HepG2 (cell line): ENCODE data around the gene TBC1D24. TPM values are rescaled to one million over a fixed set of nuclear protein-coding genes. Genes with fewer than 3 reads are reported as not detected.

Source experiments
- E2F2 ChIP-seq: sonication (generic); formaldehyde crosslinking; IDR thresholded peaks from 2 replicates; pipeline ENCODE4 v1.4.0; 2020; ENCODE audit warnings: missing genetic modification reagents, borderline replicate concordance
- GATA4 ChIP-seq: sonication (generic); IDR thresholded peaks from 2 replicates; pipeline ENCODE4 v1.6.1; 2016; ENCODE audit warnings: antibody characterized with exemption, low read depth, borderline replicate concordance
- HNF1B ChIP-seq: sonication (generic); formaldehyde crosslinking; IDR thresholded peaks from 2 replicates; pipeline ENCODE4 v1.5.1; 2020; ENCODE audit warnings: mild to moderate bottlenecking, moderate library complexity, missing genetic modification reagents
- IKZF4 ChIP-seq: sonication (generic); formaldehyde crosslinking; IDR thresholded peaks from 2 replicates; pipeline ENCODE4 v1.5.1; 2020; ENCODE audit warnings: borderline replicate concordance, mild to moderate bottlenecking, low read depth, missing genetic modification reagents; ENCODE audit errors: not compliant biosample characterization
- REPIN1 ChIP-seq: sonication (generic); formaldehyde crosslinking; IDR thresholded peaks from 2 replicates; pipeline ENCODE4 v1.8.0; 2022; ENCODE audit warnings: missing genetic modification reagents, low read depth, mild to moderate bottlenecking, borderline replicate concordance
- RFX3 ChIP-seq: IDR thresholded peaks from 2 replicates; pipeline ENCODE4 v1.6.1; 2016; ENCODE audit warnings: missing biosample characterization, missing genetic modification reagents
- TCF12 ChIP-seq, 2 experiments: fragments of 450-650 bp in 1 of 2; sonication (generic) in 1 of 2; formaldehyde crosslinking in 1 of 2; IDR thresholded peaks; 2 replicates each; pipeline versions ENCODE4 v1.6.1 to v1.8.0; 2017 to 2022; ENCODE audit warnings: antibody characterized with exemption in 1 of 2, mild to moderate bottlenecking in 1 of 2, missing genetic modification reagents in 1 of 2, moderate library complexity in 1 of 2
- YEATS2 ChIP-seq: sonication (generic); formaldehyde crosslinking; IDR thresholded peaks from 2 replicates; pipeline ENCODE4 v1.4.0; 2020; ENCODE audit warnings: missing genetic modification reagents, borderline replicate concordance
- ZBTB20 ChIP-seq: sonication (generic); formaldehyde crosslinking; IDR thresholded peaks from 2 replicates; pipeline ENCODE4 v1.8.1; 2023; ENCODE audit warnings: missing genetic modification reagents, low read depth, mild to moderate bottlenecking, borderline replicate concordance
- ZNF441 ChIP-seq: sonication (generic); formaldehyde crosslinking; IDR thresholded peaks from 2 replicates; pipeline ENCODE4 v1.7.0; 2021; ENCODE audit warnings: missing genetic modification reagents, borderline replicate concordance
- ZNF569 ChIP-seq: sonication (generic); formaldehyde crosslinking; IDR thresholded peaks from 2 replicates; pipeline ENCODE4 v1.5.0; 2020; ENCODE audit warnings: mild to moderate bottlenecking, missing genetic modification reagents, moderate library complexity, borderline replicate concordance
- ZNF607 ChIP-seq: sonication (generic); formaldehyde crosslinking; IDR thresholded peaks from 2 replicates; pipeline ENCODE4 v1.5.1; 2020; ENCODE audit warnings: missing genetic modification reagents, mild to moderate bottlenecking, borderline replicate concordance
- ZNF672 ChIP-seq: sonication (generic); formaldehyde crosslinking; IDR thresholded peaks from 2 replicates; pipeline ENCODE4 v1.8.1; 2022; ENCODE audit warnings: missing genetic modification reagents
- ZNF782 ChIP-seq: sonication (generic); formaldehyde crosslinking; IDR thresholded peaks from 2 replicates; pipeline ENCODE4 v1.4.0; 2020; ENCODE audit warnings: missing genetic modification reagents, mild to moderate bottlenecking, borderline replicate concordance
- polyA plus RNA-seq, 8 experiments: library from polyadenylated mRNA; depleted of rRNA in 3 of 8; stranded (reverse) in 7 of 8; unstranded in 1 of 8; fragments of >200 nt; fragmentation: Illumina TruSeq in 4 of 8; extraction: Trizol in 4 of 8; gene quantifications; 2 replicates each; pipeline versions ENCODE4 v1.2.1 to v1.2.3, GENCODE V29; 2011 to 2016; ENCODE audit warnings: low read depth in 4 of 8, missing spikeins in 1 of 8, mixed read lengths in 1 of 8; ENCODE audit not compliant: insufficient read depth in 1 of 8
- total RNA-seq, 5 experiments: library from RNA; depleted of rRNA; stranded (reverse); fragments of >200 nt; fragmentation: Illumina TruSeq; extraction: Trizol; gene quantifications; 2 replicates each; pipeline ENCODE4 v1.2.3, GENCODE V29; 2016; ENCODE audit warnings: low read depth in 1 of 5
- TF ChIP-seq, protein P1 (sequence below): sonication (generic); formaldehyde crosslinking; IDR thresholded peaks from 2 replicates; pipeline ENCODE4 v1.5.0; 2020; ENCODE audit warnings: missing genetic modification reagents
- TF ChIP-seq, protein P2 (sequence below): conservative IDR thresholded peaks from 2 replicates; pipeline ENCODE4 v1.6.1; 2018; ENCODE audit warnings: missing genetic modification reagents
- TF ChIP-seq, protein P3 (sequence below): sonication (generic); formaldehyde crosslinking; IDR thresholded peaks from 2 replicates; pipeline ENCODE4 v1.9.0; 2021; ENCODE audit warnings: missing genetic modification reagents, mild to moderate bottlenecking, borderline replicate concordance

Gene TBC1D24
- total and polyA plus RNA-seq, 2 of the 13 experiments (the other 11 are each of a cell fraction or from before 2014, with no cell fraction given): 7.7 to 13.7 TPM

DNA sequence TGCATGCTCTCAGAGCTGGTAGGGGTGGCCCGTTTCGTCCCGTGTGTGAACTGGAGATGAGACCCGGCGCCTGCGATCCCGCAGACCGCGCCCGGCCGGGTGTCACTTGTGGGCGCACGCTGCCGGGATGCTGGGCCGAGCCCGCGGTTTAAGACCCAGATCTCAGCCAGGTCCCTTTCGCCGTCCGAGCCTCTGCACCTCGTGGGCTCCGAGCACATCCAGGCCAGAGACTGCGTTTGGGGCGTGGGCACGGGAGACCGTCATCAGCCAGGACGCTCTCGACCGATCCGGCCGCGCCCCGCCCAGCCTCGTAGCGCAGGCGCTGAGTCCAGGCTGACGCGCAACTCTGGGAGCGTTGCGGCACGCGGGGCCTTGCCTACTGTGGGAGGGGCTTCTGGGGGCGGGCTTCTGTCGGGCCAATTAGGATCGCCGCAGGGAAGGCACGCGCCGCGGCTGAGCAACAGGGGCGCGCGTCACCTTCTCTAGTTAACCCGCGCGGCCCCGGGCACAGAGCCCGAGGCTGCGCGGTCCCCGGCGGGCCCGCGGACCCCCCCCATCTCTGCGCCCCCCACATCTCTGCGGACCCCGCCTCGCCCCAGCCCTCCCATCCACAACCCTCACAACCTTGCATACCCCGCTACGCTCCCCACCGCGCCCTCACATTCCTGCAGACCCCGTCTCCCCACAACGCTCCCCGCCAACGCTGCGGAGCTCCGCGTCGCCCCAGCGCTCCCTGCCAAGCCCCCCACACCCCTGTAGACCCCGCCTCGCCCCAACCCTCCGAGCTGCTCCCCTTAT, 57.0 kb downstream of the TBC1D24 start (continued):
- TF ChIP-seq E2F2 (CRISPR knock-in tag) (no peak), HNF1B (CRISPR knock-in tag) (peak; percentile 69), RFX3 (CRISPR knock-in tag) (no peak), ZNF672 (CRISPR knock-in tag) (0 out of 2 replicates have a peak, but pooled peaks have one; percentile 21), IKZF4 (peak; percentile 94), REPIN1 (CRISPR knock-in tag) (0 out of 2 replicates have a peak, but pooled peaks have one; percentile 34), ZNF441 (CRISPR knock-in tag) (peak; percentile 47; the same call in 1 of the 2 replicates), ZNF782 (peak; percentile 55; the same call in 1 of the 2 replicates), YEATS2 (CRISPR knock-in tag) (peak; percentile 75; the same call in 1 of the 2 replicates), ZNF607 (peak; percentile 82; the same call in 1 of the 2 replicates), ZNF569 (no peak), ZBTB20 (CRISPR knock-in tag) (no peak; the same call in 1 of the 2 replicates), GATA4 (0 out of 2 replicates have a peak, but pooled peaks have one; percentile 54), TCF12 (IDR thresholded peaks at IDR 0.05) (no peak), TCF12 (CRISPR knock-in tag; IDR thresholded peaks at IDR 0.05) (peak; percentile 61; the same call in 1 of the 2 replicates)
- TF ChIP-seq, protein P1, sequence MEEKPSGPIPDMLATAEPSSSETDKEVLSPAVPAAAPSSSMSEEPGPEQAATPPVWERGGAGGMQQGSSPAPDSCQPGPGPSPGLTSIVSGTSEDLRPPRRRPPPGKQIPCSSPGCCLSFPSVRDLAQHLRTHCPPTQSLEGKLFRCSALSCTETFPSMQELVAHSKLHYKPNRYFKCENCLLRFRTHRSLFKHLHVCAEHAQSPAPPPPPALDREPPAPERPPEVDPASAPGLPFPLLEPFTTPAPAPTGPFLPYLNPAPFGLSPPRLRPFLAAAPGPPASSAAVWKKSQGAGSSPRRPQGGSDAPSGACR (CRISPR knock-in tag): 0 out of 2 replicates have a peak, but pooled peaks have one; percentile 36
- TF ChIP-seq, protein P2, sequence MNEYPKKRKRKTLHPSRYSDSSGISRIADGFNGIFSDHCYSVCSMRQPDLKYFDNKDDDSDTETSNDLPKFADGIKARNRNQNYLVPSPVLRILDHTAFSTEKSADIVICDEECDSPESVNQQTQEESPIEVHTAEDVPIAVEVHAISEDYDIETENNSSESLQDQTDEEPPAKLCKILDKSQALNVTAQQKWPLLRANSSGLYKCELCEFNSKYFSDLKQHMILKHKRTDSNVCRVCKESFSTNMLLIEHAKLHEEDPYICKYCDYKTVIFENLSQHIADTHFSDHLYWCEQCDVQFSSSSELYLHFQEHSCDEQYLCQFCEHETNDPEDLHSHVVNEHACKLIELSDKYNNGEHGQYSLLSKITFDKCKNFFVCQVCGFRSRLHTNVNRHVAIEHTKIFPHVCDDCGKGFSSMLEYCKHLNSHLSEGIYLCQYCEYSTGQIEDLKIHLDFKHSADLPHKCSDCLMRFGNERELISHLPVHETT (CRISPR knock-in tag): no peak; the same call in 1 of the 2 replicates
- TF ChIP-seq, protein P3, sequence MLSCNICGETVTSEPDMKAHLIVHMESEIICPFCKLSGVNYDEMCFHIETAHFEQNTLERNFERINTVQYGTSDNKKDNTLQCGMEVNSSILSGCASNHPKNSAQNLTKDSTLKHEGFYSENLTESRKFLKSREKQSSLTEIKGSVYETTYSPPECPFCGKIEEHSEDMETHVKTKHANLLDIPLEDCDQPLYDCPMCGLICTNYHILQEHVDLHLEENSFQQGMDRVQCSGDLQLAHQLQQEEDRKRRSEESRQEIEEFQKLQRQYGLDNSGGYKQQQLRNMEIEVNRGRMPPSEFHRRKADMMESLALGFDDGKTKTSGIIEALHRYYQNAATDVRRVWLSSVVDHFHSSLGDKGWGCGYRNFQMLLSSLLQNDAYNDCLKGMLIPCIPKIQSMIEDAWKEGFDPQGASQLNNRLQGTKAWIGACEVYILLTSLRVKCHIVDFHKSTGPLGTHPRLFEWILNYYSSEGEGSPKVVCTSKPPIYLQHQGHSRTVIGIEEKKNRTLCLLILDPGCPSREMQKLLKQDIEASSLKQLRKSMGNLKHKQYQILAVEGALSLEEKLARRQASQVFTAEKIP (CRISPR knock-in tag): no peak
